SK-MEL-5 (cell line): Measurements from ENCODE around the gene STAM. TPM values are rescaled to one million over a fixed set of nuclear protein-coding genes. Genes with fewer than 3 reads are reported as not detected.

Source experiments
- DNase-seq: peaks from one replicate; pipeline ENCODE4 v3.0.0-alpha.2; 2016; ENCODE audit warnings: low read depth, low spot score
- in situ Hi-C: cut with HindIII; loops from 2 replicates; pipeline ENCODE4 v1.10.0; 2016; ENCODE audit warnings: low sequenced_read_pairs, high pct_unique_total_duplicates, low pct_unique_long_range_greater_than_20kb
- total RNA-seq: library from RNA; depleted of rRNA; stranded (reverse); fragments of >200 nt; shearing (Covaris generic); gene quantifications from 2 replicates; pipeline ENCODE4 v1.2.3, GENCODE V29; 2014

STAM gene
- total RNA-seq, 1 experiment from 2014 or later = 17.3 TPM

- no peak for DNase-seq
- in situ Hi-C loops = no loop called here
Observed at GRCh38 chr10:17735166-17735941, 91.4 kb downstream of the STAM start.

GRCh38 chr10:17736223-17736622, 92.3 kb downstream of the STAM start:
- peak; percentile 74 for DNase-seq
- in situ Hi-C loops = no loop called here

GRCh38 chr10:17737027-17737965, 93.3 kb downstream of the STAM start:
- in situ Hi-C loops = no loop called here
- peak; percentile 49 for DNase-seq

- in situ Hi-C loops = no loop called here
- DNase-seq = no peak
Observed at GRCh38 chr10:17740668-17741067, 96.7 kb downstream of the STAM start.

- DNase-seq = peak; percentile 66
- in situ Hi-C loops = no loop called here
Observed at GRCh38 chr10:17742918-17743317, 99.0 kb downstream of the STAM start.

GRCh38 chr10:17743437-17743836, 99.5 kb downstream of the STAM start:
- in situ Hi-C loops = no loop called here
- no peak for DNase-seq

GRCh38 chr10:17744341-17744861, 100.5 kb downstream of the STAM start:
- DNase-seq = no peak
- in situ Hi-C loops = no loop called here

- peak; percentile 3 for DNase-seq
- in situ Hi-C loops = no loop called here
Observed at GRCh38 chr10:17747883-17748550, 104.1 kb downstream of the STAM start.

- no peak for DNase-seq
- in situ Hi-C loops = no loop called here
Observed at GRCh38 chr10:17749890-17750289, 105.9 kb downstream of the STAM start.

GRCh38 chr10:17751781-17752445, 108.0 kb downstream of the STAM start, which contains the start of gene TMEM236:
Gene TMEM236 (plus strand): TSS chr10:17752201. CDS start chr10:17752296, 95 bp downstream.
- in situ Hi-C loops = no loop called here
- DNase-seq = no peak

- in situ Hi-C loops = no loop called here
- no peak for DNase-seq
Observed at GRCh38 chr10:17756557-17757217, 112.7 kb downstream of the STAM start.

- in situ Hi-C loops = no loop called here
- DNase-seq = no peak
Observed at GRCh38 chr10:17758200-17758599, 114.2 kb downstream of the STAM start.

GRCh38 chr10:17758896-17759295, 114.9 kb downstream of the STAM start:
- in situ Hi-C loops = no loop called here

GRCh38 chr10:17764142-17764541, 120.2 kb downstream of the STAM start:
- no peak for DNase-seq
- in situ Hi-C loops = no loop called here

More at GRCh38 chr10:17758896-17759295, 114.9 kb downstream of the STAM start:
- no peak for DNase-seq

GRCh38 chr10:17765602-17766001, 121.7 kb downstream of the STAM start:
- in situ Hi-C loops = no loop called here
- DNase-seq = no peak
